HepG2 (cell line): ENCODE measurements around the gene ABCA8. TPM values are rescaled to one million over a fixed set of nuclear protein-coding genes. Genes with fewer than 3 reads are reported as not detected.

ENCODE experiments used
- ATAC-seq: fragments of 200-7000 bp; cut with Tn5 transposase; 3 replicates; pipeline ENCODE4 v1.9.1; 2020; ENCODE audit warnings: mild to moderate bottlenecking, moderate library complexity
- BruUV-seq: library from RNA; stranded (reverse); fragments of 400-500 nt; replicated peaks from 2 replicates; lab custom pipeline; 2021; lab: Mats Ljungman, UMichigan
- CTCF ChIA-PET: fragments of 300-600 bp; formaldehyde crosslinking; extraction: SDS; loops from one replicate; lab custom pipeline; 2021; ENCODE audit warnings: low total read pairs, inconsistent platforms, low intra/inter-chr PET ratio; lab: Yijun Ruan, JAX
- POLR2A ChIA-PET: fragments of 350-600 bp; sonication (Branson Sonifier 250); formaldehyde crosslinking; loops from one replicate; lab custom pipeline; 2020; ENCODE audit warnings: antibody characterized with exemption, inconsistent platforms; lab: Yijun Ruan, JAX
- DNase-seq: peaks from one replicate; pipeline ENCODE4 v3.0.0-alpha.2; 2015; ENCODE audit warnings: low spot score
- FAIRE-seq: peaks from 3 replicates; lab custom pipeline; 2011; peaks lifted over from hg19 to GRCh38; lab: Jason Lieb, UNC
- H2AFZ ChIP-seq: one replicate; pipeline ENCODE4 v1.6.1; 2011; ENCODE audit warnings: low read length, inconsistent platforms
- H3K27ac ChIP-seq: fragments of 300-600 bp; 3 replicates; pipeline ENCODE4 v1.8.0; 2011; ENCODE audit warnings: mixed run types, mild to moderate bottlenecking, mixed read lengths, low read length, inconsistent platforms; ENCODE audit not compliant: insufficient read depth; ENCODE audit errors: extremely low read length
- H3K27me3 ChIP-seq, 2 experiments: fragments of 200-600 bp in 1 of 2; 2 replicates in 1 of 2; 3 replicates in 1 of 2; pipeline versions ENCODE4 v1.6.0 to v1.8.0; 2011; ENCODE audit warnings: low read length in 2 of 2, mild to moderate bottlenecking in 2 of 2, moderate library complexity in 2 of 2, inconsistent platforms in 1 of 2; ENCODE audit not compliant: insufficient read depth in 2 of 2, control insufficient read depth in 1 of 2
- H3K36me3 ChIP-seq, 2 experiments: fragments of 200-600 bp in 1 of 2; replicated peaks in 1 of 2; 2 replicates in 1 of 2; 3 replicates in 1 of 2; pipeline versions ENCODE4 v1.5.1 to v1.8.0; 2011; ENCODE audit warnings: low read length in 2 of 2, inconsistent platforms in 1 of 2; ENCODE audit not compliant: insufficient read depth in 2 of 2, control insufficient read depth in 1 of 2
- H3K4me1 ChIP-seq: 2 replicates; pipeline ENCODE4 v1.5.1; 2012; ENCODE audit warnings: low read length, inconsistent platforms; ENCODE audit not compliant: insufficient read depth
- H3K4me2 ChIP-seq: 2 replicates; pipeline ENCODE4 v1.6.0; 2011; ENCODE audit warnings: low read depth, low read length, inconsistent platforms
- H3K4me3 ChIP-seq, 3 experiments: fragments of 200-600 bp in 1 of 3; sonication (generic), shearing (Covaris generic) in 1 of 3; replicated peaks in 1 of 3; 2 replicates each; pipeline ENCODE4 v1.5.1; 2011 to 2016; ENCODE audit warnings: low read length in 3 of 3, inconsistent platforms in 2 of 3, low read depth in 2 of 3, mild to moderate bottlenecking in 2 of 3, control low read depth in 1 of 3, mixed read lengths in 1 of 3; ENCODE audit not compliant: insufficient read depth in 1 of 3
- H3K79me2 ChIP-seq: one replicate; pipeline ENCODE4 v1.6.1; 2011; ENCODE audit warnings: low read length, inconsistent platforms; ENCODE audit not compliant: insufficient read depth
- H3K9ac ChIP-seq: 2 replicates; pipeline ENCODE4 v1.6.0; 2011; ENCODE audit warnings: mild to moderate bottlenecking, low read depth, low read length, inconsistent platforms; ENCODE audit not compliant: insufficient read depth
- H3K9me3 ChIP-seq: 2 replicates; pipeline ENCODE4 v1.5.1; 2012; ENCODE audit warnings: mild to moderate bottlenecking, low read length
- H4K20me1 ChIP-seq: 2 replicates; pipeline ENCODE4 v1.6.0; 2011; ENCODE audit warnings: inconsistent platforms, mild to moderate bottlenecking, low read length, moderate library complexity; ENCODE audit not compliant: insufficient read depth
- KAT2B ChIP-seq: fragments of 150-350 bp; IDR thresholded peaks from 2 replicates; pipeline ENCODE4 v1.6.1; 2014; ENCODE audit warnings: low read depth, low read length, borderline replicate concordance
- KMT2A ChIP-seq: sonication (generic); formaldehyde crosslinking; IDR thresholded peaks from 2 replicates; pipeline ENCODE4 v1.4.0; 2020; ENCODE audit warnings: missing genetic modification reagents
- MATR3 ChIP-seq: sonication (generic); formaldehyde crosslinking; IDR thresholded peaks from 2 replicates; pipeline ENCODE4 v1.4.0; 2020; ENCODE audit warnings: missing genetic modification reagents
- MAX ChIP-seq: IDR thresholded peaks from 2 replicates; pipeline ENCODE4 v1.6.1; 2012; ENCODE audit warnings: inconsistent platforms
- NR3C1 ChIP-seq: sonication (generic); formaldehyde crosslinking; IDR thresholded peaks from 2 replicates; pipeline ENCODE4 v1.4.0; 2020; ENCODE audit warnings: missing genetic modification reagents
- PRDM15 ChIP-seq: sonication (generic); formaldehyde crosslinking; IDR thresholded peaks from 2 replicates; pipeline ENCODE4 v1.4.0; 2020; ENCODE audit warnings: missing genetic modification reagents
- RARA ChIP-seq: IDR thresholded peaks from 2 replicates; pipeline ENCODE4 v1.6.1; 2016; ENCODE audit warnings: missing genetic modification reagents, missing compliant biosample characterization
- SALL1 ChIP-seq: sonication (generic); formaldehyde crosslinking; IDR thresholded peaks from 2 replicates; pipeline ENCODE4 v1.8.0; 2022; ENCODE audit warnings: mild to moderate bottlenecking, missing genetic modification reagents
- SCMH1 ChIP-seq: sonication (generic); formaldehyde crosslinking; IDR thresholded peaks from 2 replicates; pipeline ENCODE4 v1.9.0; 2021; ENCODE audit warnings: missing genetic modification reagents, mild to moderate bottlenecking, borderline replicate concordance
- SKI ChIP-seq: fragments of 450-650 bp; IDR thresholded peaks from one replicate; pipeline ENCODE4 v1.6.1; 2018; ENCODE audit warnings: mild to moderate bottlenecking; ENCODE audit not compliant: partially characterized antibody
- THAP11 ChIP-seq: IDR thresholded peaks from 2 replicates; pipeline ENCODE4 v1.6.1; 2016; ENCODE audit warnings: missing biosample characterization, missing genetic modification reagents
- THAP7 ChIP-seq: sonication (generic); formaldehyde crosslinking; IDR thresholded peaks from 2 replicates; pipeline ENCODE4 v1.8.1; 2023; ENCODE audit warnings: mild to moderate bottlenecking, missing genetic modification reagents
- ZBTB38 ChIP-seq: sonication (generic); formaldehyde crosslinking; IDR thresholded peaks from 2 replicates; pipeline ENCODE4 v1.5.1; 2020; ENCODE audit warnings: mild to moderate bottlenecking, missing genetic modification reagents
- ZFP41 ChIP-seq: sonication (generic); formaldehyde crosslinking; IDR thresholded peaks from 2 replicates; pipeline ENCODE4 v1.4.0; 2020; ENCODE audit warnings: mild to moderate bottlenecking, missing genetic modification reagents, borderline replicate concordance
- ZNF10 ChIP-seq: sonication (generic); formaldehyde crosslinking; IDR thresholded peaks from 2 replicates; pipeline ENCODE4 v1.4.0; 2020; ENCODE audit warnings: mild to moderate bottlenecking, low read depth, missing genetic modification reagents, borderline replicate concordance
- ZNF160 ChIP-seq: sonication (generic); formaldehyde crosslinking; IDR thresholded peaks from 2 replicates; pipeline ENCODE4 v1.8.0; 2022; ENCODE audit warnings: mild to moderate bottlenecking, inconsistent platforms, missing genetic modification reagents
- ZNF275 ChIP-seq: sonication (generic); formaldehyde crosslinking; IDR thresholded peaks from 2 replicates; pipeline ENCODE4 v1.8.0; 2022; ENCODE audit warnings: missing genetic modification reagents, mild to moderate bottlenecking, inconsistent platforms, borderline replicate concordance
- ZNF530 ChIP-seq: sonication (generic); formaldehyde crosslinking; IDR thresholded peaks from 2 replicates; pipeline ENCODE4 v1.5.0; 2020; ENCODE audit warnings: low read depth, mild to moderate bottlenecking, missing genetic modification reagents
- ZNF672 ChIP-seq: sonication (generic); formaldehyde crosslinking; IDR thresholded peaks from 2 replicates; pipeline ENCODE4 v1.8.1; 2022; ENCODE audit warnings: missing genetic modification reagents
- ZNF674 ChIP-seq: sonication (generic); formaldehyde crosslinking; IDR thresholded peaks from 2 replicates; pipeline ENCODE4 v1.5.0; 2020; ENCODE audit warnings: low read depth, mild to moderate bottlenecking, missing genetic modification reagents
- ZNF720 ChIP-seq: sonication (generic); formaldehyde crosslinking; IDR thresholded peaks from 2 replicates; pipeline ENCODE4 v1.4.0; 2020; ENCODE audit warnings: missing genetic modification reagents
- ZNF772 ChIP-seq: sonication (generic); formaldehyde crosslinking; IDR thresholded peaks from 2 replicates; pipeline ENCODE4 v1.5.0; 2020; ENCODE audit warnings: mild to moderate bottlenecking, missing genetic modification reagents
- WGBS: methylation state at CpG from one replicate; pipeline ENCODE4 v1.1.6; 2017; ENCODE audit warnings: low lambda C conversion rate; 5-methylcytosine and 5-hydroxymethylcytosine counted together
- in situ Hi-C: cut with HindIII; loops from 2 replicates; pipeline ENCODE4 v1.10.0; 2017; ENCODE audit warnings: low pct_unique_long_range_greater_than_20kb; ENCODE audit not compliant: extremely low pct_ligation_motif_present
- intact Hi-C: fragments of 100-400 bp; cut with micrococcal nuclease; formaldehyde crosslinking; loops from one replicate; pipeline ENCODE4 v1.10.0; 2022; ENCODE audit not compliant: unreplicated experiment
- polyA plus RNA-seq, 8 experiments: library from polyadenylated mRNA; depleted of rRNA in 3 of 8; stranded (reverse) in 7 of 8; unstranded in 1 of 8; fragments of >200 nt; fragmentation: Illumina TruSeq in 4 of 8; extraction: Trizol in 4 of 8; gene quantifications; 2 replicates each; pipeline versions ENCODE4 v1.2.1 to v1.2.3, GENCODE V29; 2011 to 2016; ENCODE audit warnings: low read depth in 4 of 8, missing spikeins in 1 of 8, mixed read lengths in 1 of 8; ENCODE audit not compliant: insufficient read depth in 1 of 8
- total RNA-seq, 5 experiments: library from RNA; depleted of rRNA; stranded (reverse); fragments of >200 nt; fragmentation: Illumina TruSeq; extraction: Trizol; gene quantifications; 2 replicates each; pipeline ENCODE4 v1.2.3, GENCODE V29; 2016; ENCODE audit warnings: low read depth in 1 of 5

The ABCA8 gene
- total and polyA plus RNA-seq, 2 of the 13 experiments (the other 11 are each of a cell fraction or from before 2014, with no cell fraction given), result 0.05 to 0.18 TPM

- CTCF ChIA-PET, result no interaction called here
- Histone ChIP-seq H4K20me1 (no peaks in the 10 kb centered on the region), H3K27me3 (no peaks in the 10 kb centered on the region), H3K9me3 (peaks cover 8% of the 10 kb centered on the region; the same call in 1 of the 2 replicates), H3K4me1 (peaks cover 61% of the 10 kb centered on the region), H3K4me3 (no peak overlapping the region), H3K9ac (no peak overlapping the region), H3K79me2 (no peaks in the 10 kb centered on the region), H3K27ac (peak overlapping the region; percentile 11), H3K36me3 (no peaks in the 10 kb centered on the region), H3K4me2 (no peak overlapping the region), H2AFZ (no peak overlapping the region)
- intact Hi-C loops, result no loop called here
- DNase-seq (peak; percentile 71), FAIRE-seq (no peak), ATAC-seq (no peak)
- POLR2A ChIA-PET, result no interaction called here
- 73% methylated on average over 3 of the region's 3 CpGs for WGBS
- BruUV-seq, result no TSS peak
- in situ Hi-C loops, result no loop called here
- TF ChIP-seq MATR3 (no peak), MAX (no peak), ZBTB38 (CRISPR knock-in tag) (no peak), SCMH1 (CRISPR knock-in tag) (no peak), ZNF672 (CRISPR knock-in tag) (no peak), RARA (peak; percentile 53), SKI (no peak), PRDM15 (no peak), SALL1 (CRISPR knock-in tag) (peak; percentile 15; the same call in 1 of the 2 replicates), ZNF10 (CRISPR knock-in tag) (no peak), ZNF275 (CRISPR knock-in tag) (no peak), ZFP41 (CRISPR knock-in tag) (no peak), ZNF772 (CRISPR knock-in tag) (no peak), ZNF674 (CRISPR knock-in tag) (no peak), ZNF530 (no peak), ZNF720 (CRISPR knock-in tag) (no peak), KAT2B (no peak), ZNF160 (CRISPR knock-in tag) (no peak), THAP7 (no peak), THAP11 (0 out of 2 replicates have a peak, but pooled peaks have one; percentile 32), NR3C1 (CRISPR knock-in tag) (no peak), KMT2A (no peak)
Measured at GRCh38 chr17:68824707-68825106, 130.5 kb downstream of the ABCA8 start.
